GM18909 (cell line): Measurements from ENCODE around the gene SHMT1.
"Not testable (repeated sequence)": the region's sequence is repeated elsewhere in the genome, so short reads cannot be mapped to it uniquely, and the experiment has no call there.

Experiments
- ATAC-seq: cut with Tn5 transposase; IDR thresholded peaks from one replicate; pipeline ENCODE4 v1.9.1; 2021; ENCODE audit warnings: mild to moderate bottlenecking; ENCODE audit not compliant: unreplicated experiment, poor library complexity

The SHMT1 gene

GRCh38 chr17:18303206-18303605, 60.1 kb downstream of the SHMT1 start:
- ATAC-seq, result not testable (repeated sequence)

DNA sequence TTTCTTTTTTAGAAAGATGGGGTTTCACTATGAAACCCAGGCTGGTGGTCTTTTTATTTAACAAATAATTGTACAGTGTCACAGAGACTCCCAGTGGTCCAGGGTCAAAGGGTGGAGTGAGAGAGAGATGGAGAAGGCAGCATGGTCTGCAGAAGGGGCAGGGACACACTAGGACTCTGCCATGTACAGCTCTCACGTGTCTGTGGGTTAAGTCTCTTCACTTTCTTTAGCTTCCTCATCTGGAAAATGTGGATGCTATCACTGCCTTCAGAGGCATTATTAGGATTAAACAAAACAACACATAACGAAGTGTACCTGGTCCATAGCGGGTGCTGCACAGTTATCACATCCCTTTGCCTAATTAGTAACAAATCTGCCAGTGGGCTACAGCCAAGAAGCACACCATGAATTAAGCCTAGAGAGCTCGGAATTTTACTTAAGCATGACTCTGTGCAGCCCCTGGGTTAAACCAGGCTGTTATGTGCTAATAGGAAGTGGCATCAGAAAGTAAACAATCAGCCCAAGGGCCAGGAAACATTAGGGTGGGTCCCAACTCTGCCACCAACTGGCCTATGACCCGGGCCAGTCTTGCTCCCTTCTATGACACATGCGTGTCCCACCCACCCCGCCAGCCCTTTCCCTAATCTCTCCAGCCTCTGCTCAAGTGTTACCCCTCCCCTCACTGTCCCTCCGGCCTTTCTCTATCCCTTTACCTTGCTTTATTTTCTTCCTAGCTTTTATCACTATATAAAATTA, 62.4 kb downstream of the SHMT1 start:
- ATAC-seq, result no peak

DNA sequence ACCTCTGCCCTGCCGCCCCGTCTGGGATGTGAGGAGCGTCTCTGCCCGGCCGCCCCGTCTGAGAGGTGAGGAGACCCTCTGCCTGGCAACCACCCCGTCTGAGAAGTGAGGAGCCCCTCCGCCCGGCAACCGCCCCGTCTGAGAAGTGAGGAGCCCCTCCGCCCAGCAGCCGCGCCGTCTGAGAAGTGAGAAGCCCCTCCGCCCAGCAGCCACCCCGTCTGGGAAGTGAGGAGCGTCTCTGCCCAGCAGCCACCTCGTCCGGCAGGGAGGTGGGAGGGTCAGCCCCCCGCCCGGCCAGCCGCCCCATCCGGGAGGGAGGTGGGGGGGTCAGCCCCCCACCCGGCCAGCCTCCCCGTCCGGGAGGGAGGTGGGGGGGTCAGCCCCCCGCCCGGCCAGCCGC, 65.3 kb downstream of the SHMT1 start:
- not testable (repeated sequence) for ATAC-seq

DNA sequence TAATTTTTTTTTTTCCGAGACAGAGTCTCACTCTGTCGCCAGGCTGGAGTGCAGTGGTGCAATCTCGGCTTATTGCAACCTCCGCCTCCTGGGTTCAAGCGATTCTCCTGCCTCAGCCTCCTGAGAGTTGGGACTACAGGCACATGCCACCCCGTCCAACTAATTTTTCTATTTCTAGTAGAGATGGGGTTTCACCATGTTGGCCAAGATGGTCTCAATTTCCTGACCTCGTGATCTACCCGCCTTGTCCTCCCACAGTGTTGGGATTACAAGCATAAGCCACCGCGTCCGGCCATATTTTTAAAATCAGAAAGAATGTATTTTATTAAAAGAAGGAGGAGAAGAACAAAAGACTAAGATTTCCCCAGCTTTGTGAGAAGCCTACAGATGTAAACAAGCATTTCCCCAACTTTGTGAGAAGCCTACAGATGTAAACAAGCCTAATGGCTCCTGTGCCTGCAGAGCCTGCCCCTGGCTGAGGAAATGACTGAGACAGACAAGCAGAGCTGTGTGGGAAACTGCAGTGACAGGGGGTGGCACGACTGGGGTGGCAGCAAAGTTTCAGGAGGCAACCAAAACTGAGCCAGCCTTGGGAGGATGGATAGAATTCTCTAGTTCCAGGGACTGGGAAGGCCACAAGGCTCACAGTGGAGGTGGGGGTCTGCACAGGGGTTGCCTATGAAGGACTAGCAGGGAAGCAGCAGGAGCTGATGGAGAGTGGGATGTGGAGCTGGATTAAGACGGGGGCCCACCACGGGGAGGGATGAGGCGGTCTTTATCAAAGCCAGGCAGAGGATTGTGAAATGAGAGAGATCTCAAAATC, 71.4 kb downstream of the SHMT1 start:
- no peak for ATAC-seq

- ATAC-seq, result no peak
Measured at GRCh38 chr17:18285296-18285695, 78.1 kb downstream of the SHMT1 start.

DNA sequence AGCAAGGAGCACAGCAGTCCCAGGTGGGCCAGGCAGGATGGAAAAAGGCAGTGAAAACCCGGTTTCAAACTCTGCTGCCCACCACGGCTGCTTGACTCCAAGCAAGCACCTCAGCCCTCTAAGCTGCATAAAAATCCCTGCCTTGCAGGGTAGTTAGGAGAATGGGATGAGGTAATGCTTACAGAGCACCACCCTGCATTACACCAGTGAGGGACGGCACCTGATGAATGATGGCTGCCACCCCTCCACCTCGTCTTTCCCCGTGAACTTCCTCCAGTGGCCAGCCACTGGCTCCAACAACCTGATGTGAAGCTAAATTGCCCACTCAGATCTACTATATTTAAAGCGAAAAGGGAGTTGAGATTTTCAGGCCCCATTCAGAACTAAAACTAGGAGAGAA, 81.6 kb downstream of the SHMT1 start:
- ATAC-seq, result no peak

DNA sequence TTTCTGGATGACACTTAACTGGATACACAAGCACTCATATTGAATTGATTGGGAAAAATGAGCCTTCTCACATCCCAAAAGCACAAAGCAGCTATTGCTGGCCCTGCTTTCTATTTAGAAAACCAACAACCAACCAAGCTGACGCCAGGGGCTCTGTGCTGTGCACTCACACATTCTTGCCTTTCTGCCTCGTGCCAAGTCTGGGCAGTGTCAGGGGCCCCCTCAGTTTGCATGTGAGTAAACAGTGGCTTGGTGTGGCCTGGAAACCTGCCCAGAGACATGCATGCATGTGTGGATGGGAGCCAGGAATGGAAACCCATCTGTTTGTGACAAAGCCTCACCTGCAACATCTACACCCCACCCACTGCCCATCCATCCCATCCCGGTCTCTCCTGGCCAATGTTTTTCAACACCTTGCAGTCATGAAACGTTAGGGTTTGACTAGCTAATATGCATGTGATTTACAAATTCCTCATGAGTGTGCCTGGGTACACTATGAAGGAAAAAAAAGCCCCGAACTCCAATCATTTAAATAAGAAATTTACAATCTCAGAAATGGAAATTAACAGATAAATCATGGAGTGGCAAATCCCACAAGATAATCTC, 82.5 kb downstream of the SHMT1 start:
- ATAC-seq, result no peak

DNA sequence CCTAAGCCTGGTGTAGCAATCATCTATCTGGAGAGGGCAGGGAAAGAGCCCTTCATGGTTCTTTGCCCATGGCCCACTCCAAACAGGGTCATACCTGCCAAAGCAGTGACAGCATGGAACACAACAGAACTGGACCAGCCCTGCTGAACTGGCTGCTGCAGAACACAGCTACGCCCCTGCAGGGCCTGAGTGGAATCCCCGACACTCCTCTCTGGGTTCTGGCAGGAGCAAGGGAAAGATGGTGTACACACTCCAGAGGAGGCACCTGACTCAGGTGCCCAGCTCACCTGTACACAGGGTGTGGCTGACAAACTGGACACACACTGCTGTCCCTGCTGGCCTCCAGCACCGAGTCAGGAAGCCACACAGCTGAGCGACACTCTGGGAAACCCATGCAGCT, 83.1 kb downstream of the SHMT1 start:
- no peak for ATAC-seq

DNA sequence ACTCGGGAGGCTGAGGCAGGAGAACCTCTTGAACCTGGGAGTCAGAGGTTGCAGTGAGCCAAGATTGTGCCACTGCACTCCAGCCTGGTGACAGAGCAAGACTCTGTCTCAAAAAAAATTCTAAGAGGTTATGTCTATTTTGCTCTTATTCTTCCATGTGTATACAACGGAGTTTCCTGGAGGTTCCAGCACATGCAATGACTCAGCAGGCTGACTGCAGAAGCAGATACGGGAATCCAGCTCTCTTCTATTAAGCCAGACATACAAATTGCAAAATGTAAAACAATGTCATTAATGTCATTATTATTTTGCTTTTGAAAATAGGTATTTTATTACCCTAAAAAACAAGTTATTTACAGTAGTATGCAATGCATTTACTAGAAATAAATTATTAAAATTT, 84.5 kb downstream of the SHMT1 start:
- ATAC-seq, result no peak
